ENCODE results near the gene MAP3K13.

- TF ChIP-seq ZNF350 (CRISPR knock-in tag; IDR thresholded peaks at IDR 0.05; ENCODE audit: borderline replicate concordance, low read depth) (no peak), POLR2A (IDR thresholded peaks at IDR 0.05; ENCODE audit: insufficient read depth in 1 of 2, low read depth in 2 of 2, low read length in 2 of 2) (no peak), ZNF816 (CRISPR knock-in tag; IDR thresholded peaks at IDR 0.05; ENCODE audit: borderline replicate concordance) (no peak), EZH2 (conservative IDR thresholded peaks at IDR 0.05; ENCODE audit: low read depth, low read length) (no peak)
Measured at GRCh38 chr3:185507883-185508282, 144.9 kb downstream of the MAP3K13 start.

Measured in HepG2 (cell line).